G401.6 (cell line): Measurements from ENCODE around the gene DPEP1.
"Not testable (repeated sequence)": the region's sequence is repeated elsewhere in the genome, so short reads cannot be mapped to it uniquely, and the experiment has no call there.

ENCODE experiments used
- FAIRE-seq: peaks from 2 replicates; lab custom pipeline; 2012; peaks lifted over from hg19 to GRCh38; lab: Jason Lieb, UNC

DPEP1 gene

GRCh38 chr16:89620406-89620841 is 7.0 kb downstream of the DPEP1 start:
- FAIRE-seq = no peak

DNA sequence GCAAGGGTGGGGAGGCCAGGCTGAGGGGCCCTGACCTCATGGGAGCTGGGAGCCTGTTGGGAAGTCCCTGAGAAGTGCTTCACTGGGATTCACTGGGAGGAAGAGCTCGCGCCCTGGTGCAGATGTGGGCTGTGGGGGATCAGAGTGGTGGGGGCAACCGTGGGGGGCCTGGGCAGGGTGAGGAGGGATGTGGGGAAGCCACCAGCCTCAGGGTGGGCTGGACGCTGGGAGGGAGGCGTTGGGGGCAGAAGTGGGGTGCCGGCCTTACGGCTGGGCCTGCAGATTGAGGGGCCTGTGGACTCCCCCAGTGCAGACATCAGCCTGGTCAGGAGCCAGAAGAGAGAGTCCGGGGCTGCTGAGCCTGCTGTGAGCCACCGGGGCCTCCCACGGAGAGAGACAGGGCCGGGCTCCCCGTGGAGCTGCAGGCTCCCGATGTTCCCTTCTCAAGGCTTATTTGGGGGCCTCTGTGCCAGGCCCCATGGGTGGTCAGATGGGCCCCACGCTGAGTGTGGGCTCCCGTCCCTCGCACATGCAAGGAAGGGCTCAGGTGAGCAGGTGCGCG is 7.8 kb downstream of the DPEP1 start:
- FAIRE-seq = no peak

DNA sequence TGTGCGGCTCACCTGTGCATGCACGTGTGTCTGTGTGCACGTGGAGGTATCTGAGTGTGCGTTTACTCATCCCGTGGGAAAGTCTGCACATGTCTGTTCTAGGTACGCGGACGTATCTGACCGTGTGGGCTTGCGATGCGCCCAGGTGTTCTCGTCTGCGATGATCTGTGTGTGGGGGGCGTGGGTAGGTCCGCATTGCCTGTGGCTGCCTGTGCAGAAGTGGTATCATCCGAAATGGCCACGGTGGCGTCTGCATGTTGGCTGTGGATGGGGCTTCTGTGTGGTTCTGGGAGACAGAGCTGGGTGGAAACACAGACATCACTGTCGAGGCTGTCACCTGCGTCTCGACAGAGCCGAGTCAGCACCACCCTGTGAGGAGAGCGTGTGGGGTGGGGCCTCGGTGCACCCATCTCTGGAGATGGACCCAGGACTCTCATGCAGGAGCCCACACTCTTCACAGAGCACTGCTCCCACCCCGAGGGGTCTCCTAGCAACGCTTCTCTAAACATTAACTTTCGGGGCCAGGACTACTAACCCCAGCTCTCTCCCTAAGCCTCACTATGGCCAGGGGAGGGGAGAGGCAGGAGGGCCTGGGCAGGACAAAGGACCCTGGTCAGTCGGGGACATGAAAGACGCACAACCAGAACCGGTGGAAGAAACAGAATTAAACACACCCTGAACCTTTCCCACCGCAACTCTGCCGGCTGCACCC is 8.4 kb downstream of the DPEP1 start:
- FAIRE-seq = no peak

GRCh38 chr16:89623511-89624261 is 10.2 kb downstream of the DPEP1 start:
- no peak for FAIRE-seq

DNA sequence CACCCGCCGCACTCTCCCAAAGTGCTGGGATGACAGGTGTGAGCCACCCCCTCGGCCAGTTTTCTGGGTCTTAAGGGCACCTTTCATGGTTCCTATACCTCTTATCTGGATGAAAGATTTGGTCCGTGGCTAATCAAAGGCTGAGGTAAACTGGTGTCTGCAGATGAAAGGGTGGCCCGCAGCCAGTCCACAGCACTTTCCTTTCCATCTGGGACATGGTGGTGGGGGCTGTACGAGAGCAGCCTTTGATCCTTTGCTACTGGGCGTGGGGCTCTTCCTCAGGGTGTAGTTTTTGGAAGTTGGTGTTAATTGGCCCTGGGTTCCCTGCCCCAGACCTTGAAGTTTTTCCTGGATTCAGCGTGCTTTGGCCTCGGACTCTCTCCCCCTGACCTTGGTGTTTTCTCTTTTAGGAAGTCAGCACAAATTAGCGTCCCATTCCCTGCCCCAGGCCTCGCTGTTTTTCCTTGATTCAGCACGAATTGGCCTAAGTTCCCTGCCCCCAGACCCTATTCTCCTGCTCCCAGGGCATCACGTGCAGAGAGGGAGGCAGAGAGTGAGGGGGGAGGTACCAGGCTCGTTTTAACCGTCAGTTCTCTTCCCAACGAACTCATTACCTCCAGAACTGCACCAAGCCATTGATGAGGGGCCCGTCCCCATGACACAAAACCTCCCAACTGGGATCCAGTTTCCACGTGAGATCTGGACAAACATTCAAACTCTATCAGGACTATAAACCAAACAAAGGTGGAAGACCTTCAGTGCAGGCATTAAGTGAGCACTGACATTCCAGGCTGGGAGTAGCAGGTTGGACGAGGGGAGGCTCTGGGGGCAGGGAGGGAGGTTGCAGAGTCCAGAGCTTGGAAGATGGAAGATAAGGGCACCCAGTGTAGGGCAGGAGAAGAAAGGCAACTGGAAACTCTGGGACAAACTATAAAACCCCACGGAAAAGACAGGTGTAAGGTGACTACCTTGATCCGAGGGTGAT is 11.6 kb downstream of the DPEP1 start:
- no peak for FAIRE-seq

- FAIRE-seq = no peak
Measured at GRCh38 chr16:89629827-89630610, 16.6 kb downstream of the DPEP1 start.

DNA sequence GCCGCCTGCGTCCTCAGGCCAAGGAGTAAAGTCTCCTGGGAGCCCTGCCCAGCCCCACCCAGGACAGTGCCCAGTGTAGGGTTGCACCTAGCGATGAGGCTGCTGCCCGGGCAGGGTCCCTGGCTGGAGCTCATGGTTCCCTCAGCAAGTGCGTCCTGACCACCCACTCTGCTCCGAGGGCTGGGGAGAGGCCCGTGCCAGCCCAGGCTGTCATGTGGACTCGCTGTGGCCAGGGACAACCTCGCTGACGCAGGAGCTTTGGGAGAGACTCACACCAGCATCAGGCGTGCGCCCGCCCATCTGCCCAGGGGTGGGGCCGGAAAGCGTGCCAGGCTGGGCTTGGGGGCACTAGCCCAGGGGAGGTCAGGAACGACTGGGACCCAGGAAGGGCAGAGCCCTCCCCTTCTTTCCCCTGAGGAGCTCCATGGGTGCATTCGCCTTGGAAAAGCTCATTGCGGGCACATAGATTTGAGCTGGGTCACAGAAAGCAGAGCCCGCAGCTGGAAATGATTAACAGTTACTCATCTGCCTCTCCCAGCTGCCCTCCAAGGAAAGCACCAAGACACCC is 19.7 kb downstream of the DPEP1 start:
- FAIRE-seq = no peak

- FAIRE-seq = not testable (repeated sequence)
Measured at GRCh38 chr16:89634463-89635385, 21.3 kb downstream of the DPEP1 start.

GRCh38 chr16:89636663-89637062 is 23.2 kb downstream of the DPEP1 start:
- FAIRE-seq = no peak

DNA sequence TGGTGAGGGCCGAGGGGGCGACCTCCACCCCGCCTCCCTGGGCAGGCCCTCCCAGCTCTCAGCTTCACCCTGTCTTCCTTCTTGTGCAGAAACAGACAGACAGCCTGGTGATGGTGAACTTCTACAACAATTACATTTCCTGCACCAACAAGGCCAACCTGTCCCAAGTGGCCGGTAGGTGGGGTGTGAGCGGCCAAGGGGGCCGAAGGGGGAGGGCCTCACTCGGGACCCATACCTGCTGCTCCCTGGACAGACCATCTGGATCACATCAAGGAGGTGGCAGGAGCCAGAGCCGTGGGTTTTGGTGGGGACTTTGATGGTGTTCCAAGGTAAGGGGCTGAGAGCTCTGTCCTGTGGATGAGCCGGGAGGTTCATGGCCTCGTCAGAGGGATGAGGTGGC is 23.9 kb downstream of the DPEP1 start:
- FAIRE-seq = no peak

DNA sequence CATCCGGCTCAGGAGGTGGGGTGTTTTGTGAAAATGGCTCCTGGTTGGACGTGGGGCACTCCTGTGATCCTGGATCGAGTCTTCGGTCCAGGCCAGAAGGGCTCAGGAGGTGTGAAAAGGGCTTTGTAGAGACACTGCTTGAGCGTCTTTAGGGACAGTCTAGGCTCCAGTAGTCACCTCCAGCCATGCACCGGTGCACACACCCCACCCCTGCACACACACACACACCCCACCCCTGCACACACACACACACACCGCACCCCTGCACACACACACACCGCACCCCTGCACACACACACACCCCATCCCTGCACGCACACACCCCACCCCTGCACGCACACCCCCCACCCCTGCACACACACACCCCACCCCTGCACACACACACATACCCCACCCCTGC is 25.0 kb downstream of the DPEP1 start:
- no peak for FAIRE-seq

DNA sequence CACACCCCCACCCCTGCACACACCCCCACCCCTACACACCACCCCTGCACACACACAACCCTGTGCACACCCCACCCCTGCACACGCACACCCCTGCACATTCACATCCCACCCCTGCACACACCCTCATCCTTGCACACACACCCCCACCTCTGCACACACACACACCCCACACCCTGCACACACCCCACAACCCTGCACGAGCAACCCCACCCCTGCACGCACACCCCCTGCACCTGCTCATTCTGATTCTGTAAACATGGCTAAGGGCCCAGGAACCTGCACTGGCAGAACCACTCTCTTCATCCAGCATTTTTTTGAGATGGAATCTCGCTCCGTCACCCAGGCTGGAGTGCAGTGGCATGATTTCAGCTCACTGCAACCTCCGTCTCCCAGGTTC is 25.9 kb downstream of the DPEP1 start:
- FAIRE-seq = no peak

DNA sequence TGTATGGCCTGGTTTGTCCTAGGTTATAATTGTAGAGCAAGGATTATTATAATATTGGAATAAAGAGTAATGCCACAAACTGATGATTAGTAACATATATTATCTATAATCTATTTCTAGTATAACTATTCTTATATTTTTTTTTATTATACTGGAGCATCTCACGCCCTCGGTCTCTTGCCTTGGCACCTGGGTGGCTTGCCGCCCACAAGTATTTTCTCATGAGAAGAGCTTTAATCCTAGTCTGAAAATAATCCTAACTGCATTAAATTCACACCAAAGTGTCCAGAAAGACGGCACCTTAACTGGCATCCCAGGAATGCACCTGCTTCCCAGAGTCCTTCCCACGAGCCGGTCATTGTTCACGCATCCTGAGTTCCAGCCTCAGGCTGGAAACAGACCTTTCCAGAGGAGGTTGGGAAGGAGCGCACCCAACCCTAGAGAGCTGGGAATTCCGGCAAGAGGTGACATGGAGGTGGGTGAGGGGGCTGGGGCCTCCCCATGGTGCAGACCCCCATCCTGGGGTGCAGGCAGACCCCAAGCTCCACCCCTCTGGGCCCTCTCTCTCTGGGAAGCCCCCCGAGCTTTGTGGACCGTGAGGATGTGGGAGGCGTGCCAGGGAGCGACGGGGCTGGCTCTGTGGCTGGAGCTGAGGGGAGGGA is 28.1 kb downstream of the DPEP1 start:
- FAIRE-seq = no peak

DNA sequence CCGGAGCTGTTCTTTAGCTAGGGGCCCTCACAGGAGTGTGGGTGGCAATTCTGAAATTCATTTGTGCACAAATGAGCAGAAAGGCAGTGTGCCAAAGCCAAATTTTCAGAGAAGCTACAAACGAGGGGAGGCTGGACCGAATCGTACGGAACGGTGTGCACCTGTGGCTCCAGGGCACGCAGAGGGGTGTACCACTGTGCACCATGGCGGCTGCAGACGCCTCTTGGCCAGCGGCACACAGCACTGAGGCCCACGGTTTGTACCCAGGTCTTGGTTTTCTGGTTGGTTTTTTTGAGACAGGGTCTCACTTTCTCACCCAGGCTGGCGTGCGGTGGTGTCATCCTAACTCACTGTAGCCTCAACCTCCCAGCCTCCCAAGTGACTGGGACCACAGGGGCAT is 29.1 kb downstream of the DPEP1 start:
- FAIRE-seq = no peak

GRCh38 chr16:89643769-89644300 is 30.4 kb downstream of the DPEP1 start:
- no peak for FAIRE-seq

GRCh38 chr16:89645122-89645521 is 31.7 kb downstream of the DPEP1 start:
- FAIRE-seq = no peak

- no peak for FAIRE-seq
Measured at GRCh38 chr16:89646270-89646669, 32.8 kb downstream of the DPEP1 start.

GRCh38 chr16:89646906-89647305 is 33.5 kb downstream of the DPEP1 start:
- no peak for FAIRE-seq

- no peak for FAIRE-seq
Measured at GRCh38 chr16:89651584-89651983, 38.1 kb downstream of the DPEP1 start.
